GM19397 (cell line): ENCODE data around the gene OR7G3.

Source experiments
- ATAC-seq: cut with Tn5 transposase; IDR thresholded peaks from one replicate; pipeline ENCODE4 v1.9.1; 2021; ENCODE audit warnings: mild to moderate bottlenecking, moderate library complexity; ENCODE audit not compliant: unreplicated experiment

OR7G3 gene

DNA sequence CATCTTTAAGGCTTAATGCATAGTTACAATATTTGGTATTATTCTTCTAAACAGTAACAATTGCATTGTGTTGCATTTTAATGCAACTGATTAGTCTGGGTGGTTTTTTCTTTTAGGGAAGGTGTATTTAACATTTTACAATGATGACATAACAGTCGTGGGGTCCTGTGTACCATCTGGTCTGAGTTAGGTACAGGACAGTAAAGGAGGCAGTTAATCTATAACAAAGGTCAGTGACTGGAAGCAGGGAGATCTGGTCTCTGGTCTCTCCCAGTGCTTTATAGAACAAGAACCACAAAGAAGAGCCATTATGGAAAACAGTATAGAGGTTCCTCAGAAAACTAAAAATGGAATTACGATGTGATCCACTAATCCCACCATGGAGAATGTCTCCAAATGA is 16.8 kb downstream of the OR7G3 start:
- no peak for ATAC-seq

DNA sequence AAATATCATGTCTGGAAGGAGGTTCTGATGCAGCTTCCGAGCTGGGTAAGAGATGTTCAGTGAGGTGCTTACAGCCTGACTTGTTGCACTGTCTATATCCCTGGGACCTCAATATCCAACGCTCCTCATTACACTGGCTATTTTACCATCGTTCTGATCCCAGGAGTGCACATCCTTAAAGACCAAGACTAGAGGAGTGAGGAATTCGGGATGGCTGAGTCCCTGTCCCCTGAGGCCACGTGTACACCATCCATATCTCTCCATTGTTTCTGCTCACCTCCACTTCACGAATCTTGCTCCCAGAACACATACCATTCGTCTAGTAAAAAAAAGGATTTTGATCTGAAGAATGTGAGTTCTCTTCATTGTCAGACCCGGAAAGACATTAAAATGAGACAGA is 19.4 kb downstream of the OR7G3 start, which contains the start of gene OR7G2:
Gene OR7G2 (minus strand): TSS at position 101 of the 400 bp plus-strand sequence. CDS start 4,232 bp downstream, outside the sequence.
- ATAC-seq, result no peak

- ATAC-seq, result no peak
Measured at GRCh38 chr19:9086761-9087160, 40.0 kb downstream of the OR7G3 start, which contains the start of gene OR1M1. Gene OR1M1 (plus strand): TSS chr19:9087061. CDS start chr19:9093245, 6,184 bp downstream.

- no peak for ATAC-seq
Measured at GRCh38 chr19:9078651-9079050, 48.1 kb downstream of the OR7G3 start.

DNA sequence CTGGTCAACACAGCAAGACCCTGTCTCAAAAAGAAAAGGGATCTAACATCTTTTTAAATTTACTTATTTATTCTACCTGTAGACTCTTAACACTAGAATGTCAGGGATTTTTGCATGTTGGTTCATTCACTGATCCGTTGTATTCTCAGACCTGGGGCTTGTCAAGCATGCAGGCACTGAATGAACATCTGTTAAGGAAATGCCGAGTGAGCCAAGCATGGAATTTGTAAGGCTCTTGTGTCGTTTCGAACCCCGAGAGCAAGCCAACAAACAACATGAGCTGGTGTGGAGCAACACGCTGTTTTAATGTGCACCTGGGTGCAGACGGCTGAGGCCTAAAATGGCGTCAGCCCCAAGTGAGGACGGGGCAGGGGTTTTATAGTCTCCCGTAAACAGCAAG is 49.8 kb downstream of the OR7G3 start:
- no peak for ATAC-seq
